Psoas muscle (tissue), 8 donors: ENCODE results near the gene SEPHS1. TPM values are rescaled to one million over a fixed set of nuclear protein-coding genes. Genes with fewer than 3 reads are reported as not detected.
"Not testable (repeated sequence)": the region's sequence is repeated elsewhere in the genome, so short reads cannot be mapped to it uniquely, and the experiment has no call there.

Experiments used
- ATAC-seq, 4 donors: fragments of 200-7000 bp; cut with Tn5 transposase; one replicate each; pipeline ENCODE4 v1.9.1; 2020; ENCODE audit warnings: moderate library complexity in 3 of 4, mild to moderate bottlenecking in 2 of 4
- DNase-seq, 2 donors: peaks; one replicate each; pipeline ENCODE4 v3.0.0-alpha.2; 2020
- H3K27ac ChIP-seq: fragments of 200-600 bp; one replicate; pipeline ENCODE4 v1.8.0; 2022
- H3K27me3 ChIP-seq, 3 donors: fragments of 200-600 bp in 1 of 3; one replicate each; pipeline versions ENCODE4 v1.6.1 to v1.8.0; 2013 to 2022; ENCODE audit warnings: low read length in 2 of 3, mild to moderate bottlenecking in 2 of 3, moderate library complexity in 1 of 3; ENCODE audit not compliant: insufficient read depth in 3 of 3
- H3K36me3 ChIP-seq, 2 donors: fragments of 200-600 bp in 1 of 2; one replicate each; pipeline versions ENCODE4 v1.6.1 to v1.8.0; 2013 to 2022; ENCODE audit warnings: low read depth in 1 of 2, mild to moderate bottlenecking in 1 of 2, moderate library complexity in 1 of 2; ENCODE audit not compliant: insufficient read depth in 1 of 2
- H3K4me1 ChIP-seq: fragments of 200-600 bp; one replicate; pipeline ENCODE4 v1.8.0; 2022
- H3K4me3 ChIP-seq: fragments of 200-600 bp; one replicate; pipeline ENCODE4 v1.8.0; 2022; ENCODE audit warnings: mild to moderate bottlenecking
- H3K9me3 ChIP-seq: fragments of 200-600 bp; one replicate; pipeline ENCODE4 v1.8.0; 2022
- CTCF ChIP-seq: fragments of 200-600 bp; IDR thresholded peaks from one replicate; pipeline ENCODE4 v1.8.0; 2022; ENCODE audit warnings: antibody characterized with exemption
- WGBS, 3 donors: extraction: QIAGEN DNeasy Blood & Tissue Kit; methylation state at CpG; one replicate each; pipeline versions ENCODE4 v1.1.6 to v1.1.7; 2013; 5-methylcytosine and 5-hydroxymethylcytosine counted together
- intact Hi-C, 2 donors: fragments of 100-400 bp; cut with DNase I; formaldehyde crosslinking; loops; one replicate each; pipeline versions ENCODE4 v1.11.0 to v1.14.2; 2022
- polyA plus RNA-seq, 3 donors: library from polyadenylated mRNA; stranded (reverse); fragments of 200-250 nt; gene quantifications; one replicate each; pipeline ENCODE4 v1.2.3, GENCODE V29; 2013
- total RNA-seq, 4 donors: library from RNA; stranded (reverse); fragmentation: NEBNext Ultra II Directional in 2 of 4; extraction: Animal tissue kit (Norgen Biotek cat#: 25700) in 2 of 4; gene quantifications; one replicate each; pipeline versions ENCODE4 v1.2.1 to v1.2.4, GENCODE V29; 2021 to 2023
- donor health status: healthy with polysubstance abuse.
- donor health status: DM: no; HTN: no; CAD: no; lungs with moderate emphysema.
- donor health status: Bipolar disorder and iron deficiency.
- donor health status: healthy.
- donor health status: DM: yes; HTN: yes; CAD: no.
- donor health status: DM: no; HTN: no; CAD: no.
- donor health status: DM: no; HTN: no; CAD: no.
- donor health status: DM: yes; HTN: yes; CAD: no.

Gene SEPHS1
- total and polyA plus RNA-seq, 7 donors = 25.1 to 61.0 (median 27.1) TPM

GRCh38 chr10:13276749-13277365 lies 71.2 kb downstream of the SEPHS1 start:
- no peaks in the 10 kb centered on the region for H3K27me3 ChIP-seq
- DNase-seq (no peak), ATAC-seq (no peak)
- intact Hi-C loops = no loop called here
- H3K9me3 ChIP-seq = no peaks in the 10 kb centered on the region
- TF ChIP-seq CTCF = peak; percentile 9
- WGBS, 3 donors = 48 to 59% (median 52%) methylated on average over 4 of the region's 4 CpGs
- peaks cover 5 to 43% of the 10 kb centered on the region in 2 donors for H3K36me3 ChIP-seq
- no peak overlapping the region for H3K4me3 ChIP-seq
- peaks cover 15% of the 10 kb centered on the region for H3K4me1 ChIP-seq
- no peak overlapping the region for H3K27ac ChIP-seq

- H3K4me3 ChIP-seq, H3K27me3 ChIP-seq, DNase-seq, intact Hi-C loops, H3K27ac ChIP-seq, ATAC-seq, H3K9me3 ChIP-seq: not testable (repeated sequence)
- Histone ChIP-seq H3K36me3 (peaks cover 5 to 36% of the 10 kb centered on the region in 2 donors), H3K4me1 (peaks cover 15% of the 10 kb centered on the region)
- 96 to 99% (median 98%) methylated on average over 11 of the region's 11 CpGs for WGBS, 3 donors
These were observed 71.9 kb downstream of the SEPHS1 start for GRCh38 chr10:13276146-13276545.

- Histone ChIP-seq H3K4me1 (peaks cover 15% of the 10 kb centered on the region), H3K27ac (no peak overlapping the region), H3K36me3 (no peaks in the 10 kb centered on the region), H3K4me3 (peak overlapping the region; percentile 28), H3K27me3 (no peaks in the 10 kb centered on the region), H3K9me3 (no peaks in the 10 kb centered on the region)
- peak; percentile 77 to 91 (median 79) for ATAC-seq
- peak; percentile 48 to 78 for DNase-seq
- 15 to 25% (median 20%) methylated on average over 12 of the region's 12 CpGs for WGBS, 3 donors
- TF ChIP-seq CTCF = no peak
- intact Hi-C loops = no loop called here
These were observed 75.9 kb downstream of the SEPHS1 start for GRCh38 chr10:13272164-13272571.

- peak overlapping the region; percentile 28 for H3K4me3 ChIP-seq
- peak; percentile 36 to 63 for DNase-seq
- no peaks in the 10 kb centered on the region for H3K9me3 ChIP-seq
- H3K27me3 ChIP-seq = no peaks in the 10 kb centered on the region
- TF ChIP-seq CTCF = peak; percentile 29
- no peak overlapping the region for H3K27ac ChIP-seq
- H3K36me3 ChIP-seq = no peaks in the 10 kb centered on the region
- intact Hi-C loops = no loop called here
- peak; percentile 43 to 80 (median 76) for ATAC-seq
- H3K4me1 ChIP-seq = peaks cover 15% of the 10 kb centered on the region
- 23 to 41% (median 26%) methylated on average over 14 of the region's 14 CpGs for WGBS, 3 donors
These were observed 76.4 kb downstream of the SEPHS1 start for GRCh38 chr10:13271552-13272163.

DNA sequence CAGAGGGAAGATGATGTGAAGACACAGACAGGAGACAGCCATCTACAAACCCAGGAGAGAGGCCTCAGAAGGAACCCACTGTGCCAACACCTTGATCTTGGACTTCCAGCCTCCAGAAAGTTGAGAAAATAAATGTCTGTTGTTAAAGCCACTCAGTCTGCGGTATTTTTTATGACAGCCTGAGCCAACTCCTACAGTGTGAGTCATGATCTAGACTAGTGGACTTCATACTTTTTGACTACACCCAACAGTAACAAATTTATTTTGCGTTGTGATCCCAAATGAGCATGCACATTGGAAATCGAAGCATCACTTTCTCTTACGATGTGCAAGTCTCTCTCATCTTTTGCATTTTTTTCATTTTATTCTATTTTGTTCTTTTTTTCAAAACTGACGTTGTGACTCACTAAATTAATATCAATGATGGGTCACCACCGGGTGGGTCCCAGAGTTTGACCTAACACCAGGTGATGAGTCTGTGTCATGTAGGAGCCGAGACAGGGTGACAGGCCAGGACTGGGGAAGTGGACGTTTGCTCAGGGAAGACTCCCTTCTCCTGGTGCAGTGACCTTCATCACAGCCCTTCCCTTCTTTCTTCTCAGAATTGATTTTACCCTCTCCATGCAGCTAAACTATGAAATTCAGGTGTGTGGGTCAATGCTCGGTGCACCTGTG lies 77.1 kb downstream of the SEPHS1 start:
- intact Hi-C loops = no loop called here
- no peak for TF ChIP-seq CTCF
- H3K27ac ChIP-seq = no peak overlapping the region
- H3K36me3 ChIP-seq = no peaks in the 10 kb centered on the region
- ATAC-seq (peak in 1 of 4 donors; percentile 15), DNase-seq (no peak)
- no peak overlapping the region for H3K4me3 ChIP-seq
- peaks cover 15% of the 10 kb centered on the region for H3K4me1 ChIP-seq
- no peaks in the 10 kb centered on the region for H3K27me3 ChIP-seq
- WGBS, 3 donors = 79 to 83% (median 83%) methylated on average over 9 of the region's 9 CpGs
- H3K9me3 ChIP-seq = no peaks in the 10 kb centered on the region
